NCI-H446 (cell line): Measurements from ENCODE around the gene KRT85.
"Not testable (repeated sequence)": the region's sequence is repeated elsewhere in the genome, so short reads cannot be mapped to it uniquely, and the experiment has no call there.

Experiments used
- DNase-seq, 2 experiments: peaks; one replicate each; lab custom pipeline; 2025; lab: John Stamatoyannopoulos, UW

KRT85 gene

DNA sequence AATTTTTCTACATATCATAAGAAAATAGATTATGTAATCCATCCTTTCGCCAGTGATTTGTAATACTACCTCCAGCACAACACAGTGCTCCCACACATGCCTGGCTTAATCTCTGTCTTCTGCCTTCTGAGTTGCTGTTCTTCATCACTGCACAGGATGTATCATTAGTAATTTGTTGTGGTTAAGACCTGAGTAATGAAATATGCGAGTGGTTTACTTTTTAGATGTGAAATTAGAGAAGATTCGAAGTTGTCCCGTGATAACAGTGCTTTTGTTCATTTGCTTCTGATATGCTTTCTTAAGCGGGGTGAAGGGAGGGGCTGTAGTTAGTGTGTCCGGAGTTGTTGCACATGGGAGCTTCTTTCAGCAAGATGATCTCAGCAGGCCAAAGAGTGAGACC lies 18.1 kb downstream of the KRT85 start:
- no peak for DNase-seq

DNA sequence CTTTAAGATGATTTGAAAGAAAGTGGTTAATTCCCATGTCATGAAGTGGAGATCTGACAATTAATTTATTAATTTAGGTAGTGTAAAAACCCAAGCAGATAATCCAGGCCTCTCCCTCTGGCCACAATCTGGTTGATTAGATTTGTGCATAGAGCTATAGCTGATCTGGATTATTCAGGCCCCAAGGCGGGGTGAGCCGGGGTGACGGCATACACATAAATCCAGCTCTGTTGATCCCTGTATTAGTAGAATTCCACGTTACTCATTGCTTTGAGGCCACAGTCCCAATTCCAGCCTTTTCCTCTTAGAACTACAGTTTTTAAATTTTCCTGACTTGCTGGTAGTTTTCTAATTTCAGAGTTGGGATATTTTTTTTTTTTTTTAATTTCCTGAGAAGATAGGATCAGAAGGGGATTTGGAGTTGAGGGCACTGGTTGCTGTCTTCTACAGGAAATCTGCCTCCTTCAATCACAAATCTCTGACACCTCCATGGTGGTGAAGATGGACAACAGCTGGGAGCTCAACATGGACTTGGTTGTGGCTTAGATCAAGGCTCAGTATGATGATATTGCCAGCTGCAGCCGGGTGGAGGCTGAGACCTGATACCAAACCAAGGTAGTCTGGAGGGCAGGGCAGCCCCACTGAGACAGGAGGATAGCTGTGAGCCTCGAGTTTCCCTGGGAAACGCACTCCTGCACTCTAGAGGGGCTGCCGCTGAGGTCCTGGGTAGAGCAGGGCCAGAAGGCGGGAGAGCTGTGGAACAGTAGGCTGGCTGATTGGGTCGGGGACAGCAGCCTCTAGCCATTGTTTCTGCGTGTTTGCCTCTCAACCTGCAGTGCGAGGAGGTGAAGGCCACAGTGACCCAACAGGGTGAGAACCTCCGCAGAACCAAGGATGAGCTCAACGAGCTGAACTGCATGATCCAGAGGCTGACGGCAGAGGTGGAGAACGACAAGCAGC lies 19.4 kb downstream of the KRT85 start:
- DNase-seq = no peak

DNA sequence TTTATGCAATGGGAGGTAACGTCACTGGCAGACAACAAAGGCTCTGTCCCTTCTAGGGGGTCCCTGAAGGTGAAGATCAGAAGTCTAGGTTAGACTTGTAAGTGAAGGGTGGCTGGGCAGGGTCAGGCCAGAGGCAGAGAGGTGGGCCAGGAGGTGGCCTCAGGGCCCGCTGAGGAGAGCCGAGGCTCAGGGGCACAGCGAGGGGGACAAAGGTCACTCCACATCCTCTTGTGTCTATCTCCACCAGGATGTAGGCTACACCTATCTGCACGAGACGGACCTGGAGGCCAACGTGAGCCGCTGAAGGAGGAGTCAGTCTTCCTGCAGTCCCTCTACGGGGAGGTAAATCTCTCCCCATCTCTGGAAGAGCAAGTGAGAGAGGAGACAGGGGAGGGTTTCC lies 20.3 kb downstream of the KRT85 start:
- no peak for DNase-seq

DNA sequence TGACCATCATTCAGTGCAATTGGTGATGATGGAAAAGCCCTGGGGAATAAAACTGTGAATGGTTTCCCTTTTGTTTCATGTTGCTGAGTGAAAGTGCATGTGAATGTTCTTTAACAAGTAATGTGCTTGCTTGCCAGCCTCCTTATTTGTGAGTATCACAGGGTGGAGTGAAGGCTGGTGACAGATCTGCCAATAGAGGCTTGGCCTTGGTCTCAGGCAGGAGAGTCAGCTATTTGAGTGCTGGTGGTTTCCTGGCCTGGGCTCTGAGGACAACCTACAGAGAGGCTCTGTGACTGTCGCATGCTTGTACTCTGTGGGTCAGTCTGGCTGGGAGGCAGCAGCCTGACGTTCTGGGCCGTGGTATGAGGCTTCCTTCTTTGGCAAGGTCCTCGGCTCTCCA lies 20.7 kb downstream of the KRT85 start:
- no peak for DNase-seq

DNA sequence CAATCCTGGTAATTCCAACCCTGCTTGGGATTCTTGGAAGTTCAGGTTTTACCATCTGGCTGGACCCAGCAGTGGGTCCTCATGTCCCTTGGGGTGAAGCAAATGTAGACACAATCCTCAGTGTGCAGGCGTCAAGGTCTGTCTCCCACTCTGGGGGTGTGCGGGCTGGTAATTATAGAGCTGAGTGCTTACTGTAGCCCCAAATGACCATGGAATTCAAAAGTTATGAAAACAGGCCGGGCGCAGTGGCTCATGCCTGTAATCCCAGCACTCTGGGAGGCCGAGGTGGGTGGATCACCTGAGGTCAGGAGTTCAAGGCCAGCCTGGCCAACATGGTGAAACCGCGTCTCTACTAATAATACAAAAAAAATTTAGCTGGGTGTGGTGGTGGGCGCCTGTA lies 22.2 kb downstream of the KRT85 start:
- not testable (repeated sequence) for DNase-seq

DNA sequence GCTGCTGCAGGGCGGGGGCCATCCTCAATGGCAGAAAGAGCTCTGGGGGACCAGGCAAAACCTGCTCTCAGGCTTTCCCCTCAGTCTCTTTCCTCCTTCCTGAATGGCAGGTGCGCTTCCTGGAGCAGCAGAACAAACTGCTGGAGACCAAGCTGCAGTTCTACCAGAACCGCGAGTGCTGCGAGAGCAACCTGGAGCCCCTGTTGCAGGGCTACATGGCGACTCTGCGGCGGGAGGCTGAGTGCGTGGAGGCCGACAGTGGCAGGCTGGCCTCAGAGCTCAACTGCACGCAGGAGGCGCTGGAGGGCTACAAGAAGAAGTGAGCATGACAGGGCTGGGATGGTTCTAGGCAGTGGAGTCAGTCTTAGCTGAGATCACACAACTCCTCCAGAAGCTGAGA lies 23.2 kb downstream of the KRT85 start:
- DNase-seq = no peak

DNA sequence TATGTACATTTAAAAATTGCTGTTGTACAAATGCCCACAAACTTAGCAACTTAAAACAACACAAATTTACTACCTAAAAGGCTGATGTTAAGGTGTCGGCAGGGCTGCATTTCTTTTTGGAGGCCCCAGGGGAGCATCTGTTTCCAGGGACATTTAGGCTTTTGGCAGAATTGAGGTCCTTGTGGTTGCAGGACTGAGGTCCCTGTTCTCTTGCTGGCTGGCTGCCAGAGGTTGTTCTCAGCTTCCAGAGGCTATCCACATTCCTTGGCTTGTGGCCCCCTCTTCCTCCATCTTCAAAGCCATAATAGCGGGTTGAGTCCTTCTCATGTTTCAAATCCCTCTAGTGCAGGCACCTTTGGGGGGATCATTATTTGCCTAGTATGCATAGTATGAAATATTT lies 23.7 kb downstream of the KRT85 start:
- DNase-seq = no peak

DNA sequence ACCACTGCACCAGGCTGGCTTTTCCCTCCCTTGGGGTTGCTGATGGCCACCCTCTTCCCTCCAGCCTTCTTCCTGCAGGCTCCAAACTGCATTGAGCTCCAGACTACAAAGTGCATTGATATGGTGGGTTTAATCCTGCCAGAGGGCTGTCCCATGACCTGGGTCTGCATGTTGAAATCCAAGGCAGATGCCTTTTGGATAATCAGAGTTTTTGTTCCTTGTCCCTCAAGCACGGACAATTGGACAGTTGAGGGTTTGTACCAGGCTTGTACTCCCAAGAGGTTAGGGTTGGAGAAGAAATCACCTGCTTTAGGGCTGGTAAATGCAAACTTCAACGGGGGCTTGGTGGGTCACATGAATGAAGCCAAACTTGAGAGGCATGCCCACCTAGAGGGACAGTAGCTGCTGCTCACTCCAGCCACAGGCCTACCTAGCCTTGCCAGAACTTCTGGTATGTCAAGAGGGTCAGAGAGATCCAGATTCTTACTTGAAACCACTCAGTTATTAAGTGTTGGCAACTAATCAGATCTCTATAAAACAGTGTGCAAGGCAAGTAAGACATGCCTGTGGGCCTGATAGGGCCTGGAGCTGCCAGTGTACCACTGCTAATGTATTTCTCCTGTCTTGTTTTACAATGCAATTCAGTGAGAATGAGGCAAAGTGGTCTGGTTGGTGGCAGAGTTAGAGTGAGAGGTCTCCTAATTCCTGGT lies 24.3 kb downstream of the KRT85 start:
- DNase-seq = no peak

DNA sequence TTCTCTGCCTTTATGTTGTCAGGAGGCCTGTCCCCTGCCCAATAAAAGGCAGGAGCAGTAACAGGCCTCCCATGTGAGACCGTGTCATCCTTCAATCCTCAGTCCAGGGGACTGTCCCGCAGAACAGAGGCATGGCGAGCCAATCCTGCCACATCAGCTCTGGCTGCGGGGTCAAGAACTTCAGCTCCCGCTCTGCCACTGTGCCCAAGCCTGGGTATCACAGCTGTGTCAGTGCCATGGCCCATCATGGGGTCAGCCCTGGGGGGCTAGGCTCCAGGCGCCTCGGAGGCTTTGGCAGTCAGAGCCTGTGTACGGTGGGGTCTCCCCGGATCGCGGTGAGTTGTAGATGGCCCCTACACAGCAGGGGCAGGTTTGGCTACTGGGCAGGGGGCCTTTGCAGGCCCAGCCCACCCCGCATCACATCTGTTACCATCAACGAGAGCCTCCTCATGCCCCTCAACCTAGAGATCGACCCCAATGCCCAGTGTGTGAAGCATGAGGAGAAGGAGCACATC lies 26.2 kb downstream of the KRT85 start:
- no peak for DNase-seq

DNA sequence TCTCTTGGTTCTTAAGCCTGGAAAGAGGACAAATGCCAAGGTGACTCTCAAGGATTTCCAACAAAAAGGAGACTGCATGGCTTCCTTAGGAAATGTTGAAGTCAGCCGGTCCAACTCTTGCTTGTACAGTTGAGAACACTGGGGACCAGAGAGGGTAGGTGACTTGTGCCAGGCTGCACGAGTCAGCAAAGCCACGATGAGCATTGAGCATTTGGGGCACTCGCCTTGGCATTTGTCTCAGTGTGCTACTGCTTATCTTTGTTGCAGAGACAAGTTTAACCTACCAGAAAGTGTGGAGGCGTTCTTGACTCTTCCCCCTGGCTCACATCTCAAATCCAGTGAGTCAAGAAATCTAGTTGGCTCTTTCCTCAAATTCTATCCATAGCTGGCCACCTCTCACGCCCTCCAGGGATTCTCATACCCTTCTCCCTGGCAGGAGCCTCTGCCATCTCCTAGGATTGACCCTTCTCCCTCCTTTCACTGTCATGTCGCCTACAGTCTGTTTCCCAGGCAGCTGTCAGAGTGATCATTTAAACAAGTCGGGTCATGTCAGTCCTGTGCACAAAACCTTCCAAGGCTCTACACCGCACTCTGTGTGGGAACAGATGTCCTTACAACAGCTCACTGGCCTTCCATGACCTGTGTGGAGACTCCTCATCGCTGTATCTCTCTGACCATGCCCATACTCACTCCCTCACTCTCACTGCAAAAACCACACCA lies 28.9 kb downstream of the KRT85 start:
- DNase-seq = peak in 1 of 2 experiments; percentile 58

DNA sequence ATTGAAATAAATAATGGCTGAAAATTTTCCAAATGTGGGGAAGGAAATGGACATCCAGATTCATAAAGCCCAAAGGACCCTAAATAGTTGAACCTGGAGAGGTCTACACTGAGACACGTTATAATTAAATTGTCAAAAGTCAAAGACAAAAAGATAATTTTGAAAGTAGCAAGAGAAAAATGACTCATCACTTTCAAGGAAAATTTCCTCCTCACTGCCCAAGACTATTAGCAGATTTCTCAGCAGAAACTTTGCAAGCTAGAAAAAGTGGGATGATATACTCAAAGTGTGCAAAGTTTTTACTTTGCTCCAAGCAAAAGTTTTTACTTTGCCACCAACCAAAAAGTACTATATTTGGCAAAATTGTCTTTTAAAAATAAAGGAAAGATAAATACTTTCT lies 30.2 kb downstream of the KRT85 start:
- no peak for DNase-seq

DNA sequence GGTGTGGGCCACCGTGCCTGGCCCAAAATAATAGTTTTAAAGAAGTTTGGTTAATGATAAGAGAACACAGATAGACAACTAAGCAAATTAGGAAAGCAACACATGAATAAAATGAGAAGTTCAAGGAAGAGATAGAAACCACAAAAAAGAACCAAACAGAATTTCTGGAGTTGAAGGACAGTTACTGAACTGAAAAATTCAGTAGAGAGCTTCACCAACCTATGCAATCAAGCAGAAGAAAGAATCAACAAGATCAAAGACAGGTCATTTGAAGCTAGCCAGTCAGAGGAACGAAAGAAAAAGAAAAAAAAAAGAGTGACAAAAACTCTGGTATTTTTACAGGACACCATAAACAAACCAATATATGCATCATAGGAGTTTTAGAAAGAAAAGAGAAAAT lies 30.6 kb downstream of the KRT85 start:
- no peak for DNase-seq

DNA sequence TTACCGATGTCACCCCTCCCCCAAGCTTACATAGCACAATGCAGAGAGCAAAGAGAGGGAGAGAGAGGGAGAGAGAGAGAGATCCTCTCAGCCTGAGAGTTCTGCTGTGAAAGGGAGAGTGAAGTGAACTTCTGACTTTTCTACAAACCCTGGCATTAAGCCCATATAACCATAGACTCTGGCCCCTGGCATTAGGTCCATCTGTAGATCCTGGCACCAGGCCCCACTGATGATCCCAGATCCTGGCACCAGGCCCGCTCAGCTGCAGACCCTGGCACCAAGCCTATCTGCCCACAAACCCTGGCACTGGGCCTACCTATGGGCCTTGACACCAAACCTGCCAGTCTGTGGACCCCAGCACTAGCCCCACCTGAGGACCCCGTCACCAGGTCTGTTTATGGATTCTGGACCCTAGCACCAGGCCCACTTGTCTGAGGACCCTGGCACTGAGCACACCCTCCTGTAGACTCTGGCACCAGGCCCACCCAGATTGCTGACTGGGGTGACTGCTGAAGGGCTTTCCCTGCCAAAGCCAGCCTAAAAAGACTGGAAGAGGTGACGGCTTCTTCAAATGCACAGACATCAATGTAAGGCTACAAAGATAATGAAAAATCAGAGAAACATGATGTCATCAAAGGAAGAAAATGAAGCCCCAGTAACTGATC lies 31.6 kb downstream of the KRT85 start:
- DNase-seq = peak; percentile 86 to 95

DNA sequence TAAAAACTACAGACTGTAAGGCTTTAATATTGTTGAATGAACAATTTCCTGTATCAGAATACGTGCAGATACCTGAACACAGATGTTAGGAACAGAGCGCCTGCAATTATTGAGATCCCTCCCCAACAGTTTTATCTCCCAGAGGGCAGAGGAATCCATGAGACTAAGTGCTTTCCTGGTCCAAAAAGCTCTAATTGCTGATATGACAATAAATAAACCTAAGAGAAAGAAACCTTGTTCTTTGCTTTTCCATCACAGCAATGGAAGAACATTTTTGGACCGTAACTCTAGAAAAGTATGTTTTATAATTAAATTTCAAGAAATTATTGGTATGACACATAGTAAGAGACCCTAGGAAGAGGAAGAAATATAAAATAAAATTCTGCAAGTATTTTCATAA lies 33.1 kb downstream of the KRT85 start:
- no peak for DNase-seq

DNA sequence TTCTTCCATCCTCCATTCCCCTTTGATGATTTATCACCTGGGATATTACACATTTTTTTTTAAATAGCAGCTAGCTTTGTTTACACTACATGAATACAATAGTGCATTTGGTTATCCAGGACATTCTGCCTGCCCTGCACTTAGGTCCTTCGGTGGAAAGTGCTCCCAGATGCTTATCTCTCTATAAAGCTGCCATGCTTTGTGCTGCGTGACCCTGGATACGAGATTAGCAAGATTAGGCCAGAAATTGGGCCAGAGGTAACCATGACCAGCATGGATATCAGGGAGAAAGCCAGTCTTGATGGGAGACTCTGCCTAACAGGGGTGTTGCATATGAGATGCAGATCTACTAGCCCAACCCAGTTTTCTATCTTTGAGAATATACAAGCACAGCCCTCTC lies 34.0 kb downstream of the KRT85 start:
- DNase-seq = no peak

DNA sequence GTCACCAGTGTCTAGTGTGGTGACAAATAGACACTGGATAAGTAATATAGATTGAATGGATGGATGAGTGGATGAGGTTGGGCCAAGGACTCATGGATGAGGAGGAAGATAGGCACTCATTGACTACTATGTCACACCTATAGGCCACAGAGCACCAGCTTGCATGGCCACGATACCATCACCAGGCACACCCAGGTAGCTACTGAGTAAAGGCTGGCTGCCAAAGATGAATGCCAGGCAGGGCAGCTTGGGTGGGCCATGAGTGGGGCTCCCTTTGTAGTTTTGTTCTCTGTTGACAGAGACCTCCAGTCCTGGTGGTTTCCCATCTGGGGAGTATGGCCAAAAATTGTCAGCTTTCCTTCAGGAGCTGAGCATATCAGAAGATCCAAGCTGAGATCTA lies 34.9 kb downstream of the KRT85 start:
- DNase-seq = no peak

DNA sequence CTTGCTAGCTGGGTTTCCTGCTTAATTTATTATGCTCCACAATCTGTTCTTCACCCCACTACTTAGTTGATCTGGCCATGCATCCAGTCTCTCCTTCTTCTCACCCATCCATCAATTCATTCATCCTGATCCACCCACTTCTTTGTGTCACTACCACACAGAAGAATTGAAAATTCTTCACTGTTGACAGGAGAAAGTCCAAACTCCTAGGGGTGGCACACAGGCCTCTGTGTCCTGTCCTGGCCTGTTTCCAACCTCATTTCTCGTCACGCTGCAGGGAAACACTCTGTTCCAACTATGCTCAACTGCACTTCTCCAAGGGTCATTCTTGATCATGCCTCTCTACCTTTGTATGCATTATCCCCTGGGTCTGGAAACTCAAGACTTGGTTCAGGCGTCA lies 35.4 kb downstream of the KRT85 start:
- no peak for DNase-seq

DNA sequence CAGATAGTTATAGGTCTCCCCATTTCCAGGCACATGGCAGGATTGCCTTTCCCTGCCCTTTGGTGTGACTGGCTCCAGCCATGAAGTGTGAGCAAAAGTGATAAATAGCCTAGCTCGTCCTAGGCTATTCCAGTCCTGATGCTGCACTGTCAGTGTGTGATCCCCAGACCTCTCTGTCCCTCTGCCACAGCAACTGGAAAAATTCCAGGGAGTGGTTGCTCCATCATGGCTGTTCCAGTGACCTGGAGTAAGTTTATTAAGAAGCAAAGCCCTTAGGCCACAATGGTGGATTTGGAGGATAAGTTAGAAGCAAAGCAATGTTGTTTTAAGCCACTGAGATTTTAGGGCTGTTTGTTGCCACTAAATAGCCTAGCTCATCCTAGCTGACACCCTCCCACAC lies 36.2 kb downstream of the KRT85 start:
- DNase-seq = no peak

DNA sequence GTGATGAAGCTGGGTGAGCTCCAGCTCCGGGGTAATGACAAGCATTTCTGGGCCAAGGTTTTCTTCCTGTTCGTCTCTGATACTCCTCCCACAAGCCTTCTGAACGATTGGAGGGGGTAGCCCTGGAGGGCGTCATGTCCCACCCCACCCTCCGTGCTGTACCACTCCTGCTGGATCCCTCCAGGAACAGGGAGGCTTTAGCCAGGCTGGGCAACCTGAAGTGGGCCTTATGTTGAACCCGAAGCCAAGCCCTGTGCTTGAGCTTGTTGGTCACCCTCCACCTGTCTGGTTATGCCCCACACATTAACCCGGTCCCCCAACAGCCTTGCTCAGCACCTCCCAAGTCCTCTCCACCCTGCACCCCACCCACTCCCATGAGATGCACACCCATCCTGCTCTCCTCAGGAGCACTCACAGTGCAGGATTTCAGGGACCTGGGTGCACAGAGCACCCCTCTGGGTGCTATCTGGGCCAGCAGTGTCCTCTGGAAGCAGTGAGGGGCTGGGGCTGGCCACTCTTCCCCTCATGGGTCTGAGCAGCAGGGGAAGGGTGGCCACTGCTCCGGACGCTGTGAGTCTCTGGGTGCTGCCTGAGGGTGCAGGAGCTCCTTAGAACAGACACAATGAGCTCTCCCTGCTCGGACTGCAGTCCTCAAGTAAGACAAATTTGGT lies 39.3 kb downstream of the KRT85 start:
- DNase-seq = no peak

DNA sequence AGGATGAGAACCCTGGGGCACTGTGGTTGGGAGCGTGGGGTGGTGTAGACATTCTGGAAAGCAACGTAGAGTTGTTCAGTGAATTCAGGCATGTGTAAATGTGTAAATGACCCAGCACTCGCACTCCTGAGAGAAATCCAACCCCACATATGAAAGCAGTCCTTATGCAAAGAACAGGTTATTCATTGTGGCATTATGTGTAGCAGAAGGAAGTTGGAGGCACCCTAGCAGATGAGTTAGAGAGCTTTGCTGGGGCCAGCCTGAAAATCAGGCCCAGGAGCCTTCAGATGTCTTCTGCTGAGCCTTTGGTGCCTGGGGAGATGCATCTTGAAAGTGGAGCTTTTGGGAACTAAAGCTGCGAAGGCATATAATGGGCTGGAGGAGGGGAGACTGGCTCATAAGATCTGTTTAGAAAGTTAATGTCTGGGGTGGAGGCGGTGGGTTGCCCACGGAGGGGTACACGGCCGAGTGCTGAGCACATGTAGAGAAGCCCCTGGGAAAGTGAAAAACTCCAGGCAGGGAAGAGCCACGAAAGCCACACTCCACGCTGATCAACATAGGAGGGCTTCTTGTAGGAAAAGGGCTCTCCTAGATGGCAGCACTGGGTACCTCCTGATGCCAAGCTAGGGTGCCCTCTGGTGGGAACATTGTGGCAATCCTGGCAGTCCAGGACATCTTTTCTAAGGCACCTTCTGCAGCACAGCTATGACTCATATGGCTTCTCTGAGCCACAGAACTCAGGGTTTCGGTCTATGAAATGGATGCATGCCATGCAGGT lies 40.0 kb downstream of the KRT85 start:
- peak; percentile 73 to 87 for DNase-seq

DNA sequence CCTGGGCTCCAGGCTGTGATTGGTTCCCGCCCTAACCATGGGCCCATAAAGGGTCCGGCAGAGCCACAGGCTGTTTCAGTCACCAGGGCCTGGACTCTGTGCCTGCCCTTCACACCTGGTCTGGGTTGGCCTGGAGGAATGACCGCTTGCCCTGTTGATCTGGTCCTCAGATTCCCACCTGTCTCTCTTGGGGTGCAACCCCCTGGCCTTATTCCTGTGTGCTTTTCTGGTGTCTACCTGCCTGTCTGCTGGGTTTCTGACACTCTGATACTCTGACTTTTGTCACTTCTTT lies 43.2 kb downstream of the KRT85 start:
- DNase-seq = no peak
